HG03558 (cell line): ENCODE data around the gene KRT13.

ENCODE experiments used
- ATAC-seq: cut with Tn5 transposase; IDR thresholded peaks from one replicate; pipeline ENCODE4 v1.9.1; 2021; ENCODE audit warnings: moderate number of reproducible peaks; ENCODE audit not compliant: unreplicated experiment; ENCODE audit errors: extremely low read depth

The KRT13 gene

GRCh38 chr17:41538565-41538991, 33.2 kb upstream of the KRT13 start:
- no peak for ATAC-seq

GRCh38 chr17:41537990-41538389, 32.6 kb upstream of the KRT13 start:
- no peak for ATAC-seq

DNA sequence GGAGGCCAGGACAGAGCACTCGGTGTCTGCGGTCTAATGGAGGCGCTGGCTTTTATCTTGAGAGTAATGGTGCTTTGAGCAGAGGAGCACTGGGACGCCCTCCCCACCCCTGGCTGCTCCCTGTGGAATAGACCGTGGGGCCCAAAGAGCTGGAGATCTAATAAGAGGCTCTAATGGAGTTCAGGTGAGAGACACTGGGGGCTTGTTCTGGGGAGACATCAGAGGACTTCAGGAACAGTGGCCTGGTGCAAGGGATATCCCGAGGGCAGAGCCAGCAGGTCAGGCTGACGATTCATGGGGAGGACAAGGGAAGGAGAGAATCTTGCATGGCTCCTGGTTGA, 32.2 kb upstream of the KRT13 start:
- no peak for ATAC-seq

DNA sequence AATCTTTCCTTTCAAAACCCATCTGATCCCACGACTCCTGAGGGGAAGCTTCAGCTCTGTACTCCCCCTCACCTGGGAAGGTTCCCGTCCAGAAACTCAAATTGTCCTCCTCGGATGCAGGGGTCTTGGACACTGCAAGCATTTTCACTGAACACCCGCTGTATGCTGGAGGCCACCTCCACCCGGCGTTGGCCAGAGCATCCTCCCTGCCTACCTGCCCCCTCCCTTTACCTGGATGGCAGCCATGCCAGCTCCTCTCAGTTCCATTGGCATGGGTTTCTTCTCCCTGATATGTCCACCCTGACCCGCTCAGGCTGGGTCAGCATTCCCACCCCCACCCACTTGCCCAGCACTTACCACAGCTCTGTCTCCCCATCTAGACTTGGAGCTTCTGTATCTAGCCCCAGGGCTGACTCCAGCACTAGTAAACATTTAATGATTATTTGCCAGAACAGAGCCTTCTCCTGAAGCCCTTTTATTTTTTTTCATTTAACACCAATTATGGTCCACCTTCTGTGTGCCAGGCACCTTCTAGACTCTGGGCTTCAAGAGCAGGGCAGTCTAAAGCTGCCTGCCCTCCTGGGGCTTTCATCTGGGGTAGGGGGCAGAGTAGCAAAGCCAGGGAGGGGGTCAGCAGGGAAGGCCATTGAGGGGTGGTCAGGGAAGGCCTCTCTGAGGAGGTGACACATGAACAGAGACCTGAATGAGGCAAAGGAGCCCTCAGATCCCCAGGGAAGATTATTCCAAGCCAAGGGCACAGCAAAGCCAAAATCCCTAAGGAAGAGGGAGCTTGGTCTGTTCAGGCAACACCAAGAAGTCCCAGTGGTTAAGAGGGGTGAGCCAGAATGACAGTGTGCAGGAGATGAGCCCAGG, 31.6 kb upstream of the KRT13 start:
- no peak for ATAC-seq

DNA sequence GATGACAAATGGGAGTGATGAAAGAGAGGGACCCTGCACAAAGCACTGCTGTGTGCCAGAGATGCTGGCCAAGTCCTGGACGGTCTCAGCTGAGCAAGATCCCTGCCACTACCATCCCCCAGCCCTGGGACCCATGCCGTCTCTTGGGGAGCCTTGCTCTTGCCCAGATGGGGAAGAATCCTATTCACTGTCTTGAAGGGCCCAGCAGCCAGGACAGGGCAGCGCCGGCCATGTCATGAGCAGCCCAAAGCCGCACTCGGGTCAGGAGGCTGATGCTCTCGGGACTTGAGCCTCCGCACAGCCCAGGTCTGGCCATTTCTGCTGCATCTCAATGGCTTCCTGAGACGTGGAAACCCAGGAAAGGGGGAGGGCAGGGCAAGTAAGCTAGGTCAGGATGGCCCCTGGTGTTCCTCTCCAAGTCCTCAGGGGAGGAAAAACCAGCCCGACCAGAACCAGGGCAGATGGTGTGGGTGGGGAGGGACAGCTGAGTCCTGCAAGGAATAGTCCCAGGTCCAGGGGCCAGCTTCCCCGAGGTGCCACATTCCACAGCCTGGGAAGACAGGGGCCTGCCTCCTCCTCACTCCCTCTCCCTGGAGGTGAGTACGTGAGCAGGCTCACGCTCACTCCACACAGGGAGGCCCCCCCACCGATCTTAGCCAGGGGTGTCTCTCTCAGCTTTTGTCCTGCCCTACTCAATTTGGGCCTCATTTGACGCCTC, 30.5 kb upstream of the KRT13 start:
- ATAC-seq, result no peak

DNA sequence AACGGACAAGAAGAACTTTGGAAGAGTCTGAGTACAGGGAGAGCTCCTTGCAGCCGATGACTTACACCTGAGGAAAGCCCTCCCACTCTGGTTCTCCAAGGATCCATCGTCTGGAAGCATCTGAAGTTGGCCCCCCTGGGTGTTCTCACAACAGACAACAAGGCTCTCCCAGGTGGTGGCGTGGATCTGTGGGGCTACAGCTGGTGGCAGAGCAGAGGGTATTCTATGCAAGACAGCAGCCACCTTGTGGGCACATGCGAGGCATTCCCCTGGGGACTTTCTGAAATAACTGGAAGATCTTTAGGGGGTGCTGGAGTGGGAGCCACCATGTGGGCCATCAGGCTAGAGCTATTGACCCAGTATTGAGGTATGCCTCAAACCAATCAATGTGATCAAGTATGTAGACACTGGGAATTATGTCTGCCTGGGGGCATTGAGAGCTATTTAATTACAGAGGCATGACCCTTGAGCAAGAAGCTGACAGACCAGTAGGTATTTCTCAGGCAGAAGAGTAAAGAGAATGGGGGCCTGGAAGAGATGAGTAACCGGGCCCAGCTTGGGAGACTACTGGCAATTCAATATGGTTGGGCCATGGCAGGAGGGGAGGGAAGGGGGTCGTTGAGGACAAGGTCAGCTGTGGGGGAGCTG, 29.6 kb upstream of the KRT13 start:
- ATAC-seq, result no peak

DNA sequence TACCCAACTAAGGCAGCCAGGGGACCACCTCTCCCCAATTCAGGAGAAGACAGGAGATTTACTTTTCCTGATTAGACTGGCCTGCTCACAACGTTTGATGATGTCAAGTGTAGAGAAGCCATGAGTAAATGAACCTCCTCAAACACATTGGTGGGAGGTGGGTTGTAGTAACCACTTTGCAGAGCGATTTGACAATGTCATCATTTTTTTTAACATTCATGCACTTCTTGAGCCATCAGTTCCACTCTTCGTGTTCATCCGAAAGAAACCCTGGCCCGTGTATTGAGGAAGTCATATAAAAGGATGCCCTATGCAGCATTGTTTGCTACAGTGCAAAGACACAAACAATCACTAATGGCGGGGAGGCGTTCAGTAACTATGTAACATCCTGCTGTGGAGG, 28.2 kb upstream of the KRT13 start:
- no peak for ATAC-seq

GRCh38 chr17:41532947-41533570, 27.6 kb upstream of the KRT13 start:
- ATAC-seq, result no peak

DNA sequence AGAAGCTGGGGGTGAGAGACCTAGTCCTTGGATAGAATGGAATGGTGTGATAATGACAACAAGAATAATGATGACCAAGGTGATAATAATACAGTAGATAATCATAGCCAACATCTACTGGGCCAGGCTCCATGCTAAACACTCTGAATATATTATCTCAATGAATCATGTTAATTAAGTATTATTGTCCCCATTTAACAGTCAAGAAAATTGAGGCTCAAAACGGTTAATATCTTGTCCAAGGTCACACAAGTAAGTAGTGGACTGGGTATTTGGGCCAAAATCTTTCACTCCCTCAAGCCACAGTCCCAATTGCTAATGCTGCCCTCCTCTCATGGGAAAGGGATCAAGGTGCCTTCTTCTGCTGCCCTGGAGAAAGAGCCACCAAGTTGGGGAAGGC, 26.6 kb upstream of the KRT13 start:
- no peak for ATAC-seq

DNA sequence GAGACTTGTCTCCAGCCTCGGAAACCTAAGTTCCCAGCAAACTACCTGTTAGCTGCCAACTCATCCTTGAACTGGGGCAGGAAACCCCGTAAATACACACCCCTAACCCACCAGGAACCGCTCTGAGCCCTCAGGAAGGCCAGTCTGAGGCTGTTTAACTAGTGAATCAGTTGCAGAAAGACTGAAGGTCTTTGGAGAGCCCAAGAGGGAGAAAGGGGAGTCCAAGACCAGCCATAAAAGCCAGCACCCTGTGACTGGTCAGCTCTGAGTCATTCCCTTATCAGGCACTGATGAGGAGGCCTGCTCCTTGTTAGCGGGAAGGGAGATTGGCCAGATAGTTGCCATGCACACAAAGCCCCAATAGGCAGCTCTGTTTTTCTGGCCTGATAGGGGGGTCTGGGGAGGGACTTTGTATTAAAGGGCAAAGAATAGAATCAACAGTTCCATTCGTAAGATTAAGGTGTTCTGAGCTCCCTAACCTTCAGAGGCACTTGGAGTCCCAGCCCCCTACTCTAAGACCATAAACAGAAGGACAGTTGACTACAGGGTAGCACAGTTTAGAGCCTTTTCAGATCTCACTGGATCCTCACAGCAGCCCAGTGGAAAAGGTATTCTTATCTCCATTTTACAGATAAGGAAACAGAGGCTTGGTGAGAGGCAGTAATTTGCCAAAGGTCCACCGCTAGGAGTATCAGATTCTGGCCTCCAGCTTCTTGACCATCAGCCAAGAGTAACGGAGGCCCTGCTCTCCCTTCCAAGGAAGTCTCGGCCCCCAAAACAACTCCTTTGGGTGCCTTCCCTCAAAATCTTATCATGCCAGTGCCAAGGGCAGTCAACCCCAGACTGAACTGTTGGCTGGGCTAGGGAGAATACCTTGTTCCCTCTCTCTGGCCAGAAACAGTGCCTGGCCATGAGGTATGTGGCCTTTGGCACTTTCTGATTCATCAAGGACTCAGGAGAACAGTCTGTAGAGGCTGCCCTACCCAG, 24.9 kb upstream of the KRT13 start:
- no peak for ATAC-seq

DNA sequence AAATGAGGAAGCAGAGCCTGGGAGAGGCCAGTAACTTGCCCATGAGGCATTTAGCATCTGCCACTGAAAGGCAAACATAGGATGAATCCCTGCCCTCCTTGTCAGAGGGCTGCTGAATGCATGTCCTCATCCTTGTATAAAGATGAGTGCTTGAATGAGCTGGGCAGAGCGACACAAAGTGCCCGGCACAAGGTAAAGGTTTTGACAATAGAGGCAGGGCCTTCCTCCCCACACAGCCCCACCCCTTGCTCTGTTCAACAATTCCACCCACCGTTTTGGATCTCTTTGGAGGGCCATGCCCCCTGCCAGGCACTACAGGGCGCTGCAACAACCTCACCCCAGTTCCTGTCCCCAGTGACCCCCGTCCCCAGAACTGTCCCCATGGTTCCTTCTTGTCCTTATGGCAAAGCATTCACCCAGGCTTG, 24.1 kb upstream of the KRT13 start:
- no peak for ATAC-seq

GRCh38 chr17:41528959-41529353, 23.5 kb upstream of the KRT13 start:
- no peak for ATAC-seq

DNA sequence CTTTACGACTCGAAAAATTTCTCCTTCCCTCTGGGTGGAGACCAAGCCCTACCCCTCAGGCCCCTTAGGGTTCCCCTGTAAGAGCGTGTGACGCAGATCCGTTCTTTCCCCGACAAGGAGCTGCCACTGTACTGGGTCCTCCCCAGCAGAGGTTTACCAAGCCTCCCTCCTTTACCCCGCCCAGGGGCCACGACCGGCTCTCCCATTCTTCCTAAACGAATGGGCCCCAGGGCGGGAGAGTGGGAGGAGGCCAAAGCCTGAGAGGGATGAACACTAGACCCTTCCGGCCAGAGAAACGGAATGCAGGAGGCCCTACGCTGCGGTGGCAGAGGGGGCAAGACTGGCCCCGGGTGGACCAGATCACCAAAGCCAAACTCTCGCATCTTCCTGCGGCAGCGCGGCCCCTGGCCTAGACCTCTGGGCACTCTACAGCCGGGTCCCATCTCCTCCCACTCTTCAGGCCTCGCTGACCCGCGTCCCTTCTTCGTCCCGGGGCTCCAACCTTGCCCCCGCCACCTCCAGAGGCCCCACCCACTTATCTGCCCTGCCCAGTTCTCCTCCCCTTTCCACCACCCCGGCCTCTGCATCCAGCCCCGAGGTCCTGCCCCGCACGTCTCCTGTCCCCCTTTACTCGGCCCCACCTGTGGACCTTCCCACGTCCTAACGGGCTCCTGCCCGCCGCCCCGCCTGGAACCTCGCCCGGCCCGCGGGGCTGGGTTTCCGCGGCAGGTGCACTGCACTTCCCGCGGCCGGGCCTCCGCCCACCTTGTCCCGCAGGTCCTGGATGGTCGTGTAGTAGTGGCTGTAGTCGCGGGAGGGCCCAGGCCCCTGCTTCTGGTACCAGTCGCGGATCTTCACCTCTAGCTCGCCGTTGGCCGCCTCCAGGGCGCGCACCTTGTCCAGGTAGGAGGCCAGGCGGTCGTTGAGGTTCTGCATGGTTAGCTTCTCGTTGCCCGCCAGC, 21.9 kb upstream of the KRT13 start:
- ATAC-seq, result no peak

DNA sequence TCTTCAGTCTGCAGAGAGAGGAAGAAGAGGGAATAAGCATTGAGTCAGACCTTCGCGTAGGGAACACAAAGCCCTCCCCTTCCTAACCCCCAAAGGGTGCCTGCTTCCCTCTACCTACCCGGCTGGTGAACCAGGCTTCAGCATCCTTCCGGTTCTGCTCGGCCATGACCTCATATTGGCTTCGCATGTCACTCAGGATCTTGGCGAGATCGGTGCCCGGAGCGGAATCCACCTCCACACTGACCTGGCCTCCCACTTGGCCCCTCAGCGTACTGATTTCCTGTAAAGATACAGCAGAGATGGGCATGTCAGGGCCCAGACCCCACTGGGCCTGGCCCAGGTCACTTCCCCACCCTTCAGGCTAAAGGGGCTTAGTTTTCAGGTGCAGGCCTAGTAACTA, 18.8 kb upstream of the KRT13 start:
- ATAC-seq, result no peak

DNA sequence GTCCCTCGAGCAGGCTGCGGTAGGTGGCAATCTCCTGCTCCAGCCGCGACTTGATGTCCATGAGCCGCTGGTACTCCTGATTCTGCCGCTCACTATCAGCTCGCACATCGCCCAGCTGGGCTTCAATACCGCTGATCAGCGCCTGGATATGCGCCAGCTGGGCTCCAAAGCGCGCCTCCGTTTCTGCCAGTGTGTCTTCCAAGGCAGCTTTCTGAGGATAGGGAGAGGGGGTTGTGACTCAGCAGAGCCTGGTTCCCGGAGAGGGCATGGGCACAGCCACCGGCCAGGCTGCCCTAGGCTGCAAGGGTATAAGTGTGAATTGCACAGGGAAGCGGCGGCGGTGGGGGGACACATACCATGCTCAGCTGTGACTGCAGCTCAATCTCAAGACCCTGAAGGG, 18.4 kb upstream of the KRT13 start:
- no peak for ATAC-seq

- ATAC-seq, result no peak
These were observed 17.8 kb upstream of the KRT13 start for GRCh38 chr17:41523225-41523593.

GRCh38 chr17:41522301-41523224, 17.2 kb upstream of the KRT13 start:
- no peak for ATAC-seq
